ENCODE results near the gene LYZL4. TPM values are rescaled to one million over a fixed set of nuclear protein-coding genes. Genes with fewer than 3 reads are reported as not detected.

LYZL4 gene
- total and polyA plus RNA-seq, 2 of the 4 experiments (the other 2 are of a cell fraction) = not detected

GRCh38 chr3:42369832-42370231 is 40.6 kb downstream of the LYZL4 start:
- in situ Hi-C loops (cut with MboI; ENCODE audit: low sequenced_read_pairs) (no loop called here), dilution Hi-C loops (cut with HindIII; ENCODE audit: low sequenced_read_pairs, unreplicated experiment) (no loop called here), intact Hi-C loops (cut with micrococcal nuclease) (no loop called here)
- Histone ChIP-seq H2BK5ac (ENCODE audit: low read depth, low read length, poor library complexity, severe bottlenecking) (no peak overlapping the region), H3K79me1 (ENCODE audit: low read depth in 1 of 2, low read length in 2 of 2) (no peaks in the 10 kb centered on the region), H3K27ac (ENCODE audit: insufficient read depth, low read length) (no peak overlapping the region), H3K23ac (ENCODE audit: low read depth, low read length) (no peak overlapping the region), H3K14ac (replicated peaks; ENCODE audit: low read depth, low read length) (no peak overlapping the region), H3K4me3 (ENCODE audit: insufficient read depth, low read depth, low read length) (no peak overlapping the region), H4K8ac (ENCODE audit: low read depth in 2 of 2, low read length in 2 of 2) (no peak overlapping the region), H4K20me1 (ENCODE audit: insufficient read depth, low read length) (no peaks in the 10 kb centered on the region), H4K91ac (ENCODE audit: insufficient read depth, low read depth, low read length) (no peak overlapping the region), H2AFZ (replicated peaks; ENCODE audit: low read length, poor library complexity) (no peak overlapping the region), H2AK5ac (ENCODE audit: low read depth, low read length) (no peak overlapping the region), H2BK120ac (ENCODE audit: low read depth, low read length) (no peak overlapping the region), H3K56ac (ENCODE audit: extremely low read depth, insufficient read depth, low read length) (no peak overlapping the region), H3K9ac (ENCODE audit: low read depth, low read length) (no peak overlapping the region), H3K9me1 (ENCODE audit: insufficient read depth, low read length) (no peaks in the 10 kb centered on the region), H3K36me3 (ENCODE audit: control insufficient read depth, insufficient read depth, low read length) (no peaks in the 10 kb centered on the region), H2BK20ac (ENCODE audit: low read depth, low read length) (no peak overlapping the region), H3K4me2 (ENCODE audit: low read depth, low read length) (no peak overlapping the region), H3K27me3 (ENCODE audit: control insufficient read depth, insufficient read depth, low read length) (no peaks in the 10 kb centered on the region), H3K9me3 (ENCODE audit: control insufficient read depth, insufficient read depth, low read length) (0 out of 2 replicates have a peak, but pooled peaks cover 2% of the 10 kb centered on the region), H2AK9ac (replicated peaks; ENCODE audit: low read depth, low read length, poor library complexity) (no peak overlapping the region), H3K18ac (ENCODE audit: low read depth, low read length) (no peak overlapping the region), H2BK15ac (ENCODE audit: low read depth, low read length) (no peak overlapping the region), H4K5ac (ENCODE audit: low read depth, low read length) (no peak overlapping the region), H3K4me1 (ENCODE audit: control insufficient read depth, insufficient read depth, low read length) (no peaks in the 10 kb centered on the region), H3K4ac (ENCODE audit: low read depth, low read length) (no peak overlapping the region)
- WGBS, 2 experiments (ENCODE audit: extremely low coverage in 2 of 2, insufficient read length in 1 of 2) = no CpG with 5 or more reads among the region's 4 CpGs
- POLR2A ChIA-PET (ENCODE audit: unreplicated experiment) = no interaction called here
- ATAC-seq (ENCODE audit: low read depth) = no peak
- no TSS peak for BruUV-seq (replicated peaks)
- TF ChIP-seq RCOR1 (IDR thresholded peaks at IDR 0.05; ENCODE audit: insufficient replicate concordance, low read length) (no peak), POLR2A (IDR thresholded peaks at IDR 0.05; ENCODE audit: low read depth, low read length) (no peak), MAZ (IDR thresholded peaks at IDR 0.05; ENCODE audit: borderline replicate concordance, low read depth, low read length) (no peak), MXI1 (IDR thresholded peaks at IDR 0.05; ENCODE audit: borderline replicate concordance, low read depth, low read length) (no peak), MAFK (IDR thresholded peaks at IDR 0.05; ENCODE audit: low read depth, low read length) (no peak), CHD1 (IDR thresholded peaks at IDR 0.05; ENCODE audit: low read depth, low read length) (no peak), SMC3 (IDR thresholded peaks at IDR 0.05; ENCODE audit: low read depth, low read length) (no peak), NFE2L2 (IDR thresholded peaks at IDR 0.05; ENCODE audit: low read depth, low read length) (no peak), CEBPB (IDR thresholded peaks at IDR 0.05; ENCODE audit: low read depth, low read length) (no peak), FOS (IDR thresholded peaks at IDR 0.05; ENCODE audit: low read depth, low read length) (no peak)
- TF ChIP-seq, protein P1, sequence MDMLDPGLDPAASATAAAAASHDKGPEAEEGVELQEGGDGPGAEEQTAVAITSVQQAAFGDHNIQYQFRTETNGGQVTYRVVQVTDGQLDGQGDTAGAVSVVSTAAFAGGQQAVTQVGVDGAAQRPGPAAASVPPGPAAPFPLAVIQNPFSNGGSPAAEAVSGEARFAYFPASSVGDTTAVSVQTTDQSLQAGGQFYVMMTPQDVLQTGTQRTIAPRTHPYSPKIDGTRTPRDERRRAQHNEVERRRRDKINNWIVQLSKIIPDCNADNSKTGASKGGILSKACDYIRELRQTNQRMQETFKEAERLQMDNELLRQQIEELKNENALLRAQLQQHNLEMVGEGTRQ (IDR thresholded peaks at IDR 0.05; ENCODE audit: low read depth, low read length) = no peak
- TF ChIP-seq, protein P2, sequence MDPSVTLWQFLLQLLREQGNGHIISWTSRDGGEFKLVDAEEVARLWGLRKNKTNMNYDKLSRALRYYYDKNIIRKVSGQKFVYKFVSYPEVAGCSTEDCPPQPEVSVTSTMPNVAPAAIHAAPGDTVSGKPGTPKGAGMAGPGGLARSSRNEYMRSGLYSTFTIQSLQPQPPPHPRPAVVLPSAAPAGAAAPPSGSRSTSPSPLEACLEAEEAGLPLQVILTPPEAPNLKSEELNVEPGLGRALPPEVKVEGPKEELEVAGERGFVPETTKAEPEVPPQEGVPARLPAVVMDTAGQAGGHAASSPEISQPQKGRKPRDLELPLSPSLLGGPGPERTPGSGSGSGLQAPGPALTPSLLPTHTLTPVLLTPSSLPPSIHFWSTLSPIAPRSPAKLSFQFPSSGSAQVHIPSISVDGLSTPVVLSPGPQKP (IDR thresholded peaks at IDR 0.05; ENCODE audit: borderline replicate concordance, low read depth, low read length) = no peak
- TF ChIP-seq, protein P3, sequence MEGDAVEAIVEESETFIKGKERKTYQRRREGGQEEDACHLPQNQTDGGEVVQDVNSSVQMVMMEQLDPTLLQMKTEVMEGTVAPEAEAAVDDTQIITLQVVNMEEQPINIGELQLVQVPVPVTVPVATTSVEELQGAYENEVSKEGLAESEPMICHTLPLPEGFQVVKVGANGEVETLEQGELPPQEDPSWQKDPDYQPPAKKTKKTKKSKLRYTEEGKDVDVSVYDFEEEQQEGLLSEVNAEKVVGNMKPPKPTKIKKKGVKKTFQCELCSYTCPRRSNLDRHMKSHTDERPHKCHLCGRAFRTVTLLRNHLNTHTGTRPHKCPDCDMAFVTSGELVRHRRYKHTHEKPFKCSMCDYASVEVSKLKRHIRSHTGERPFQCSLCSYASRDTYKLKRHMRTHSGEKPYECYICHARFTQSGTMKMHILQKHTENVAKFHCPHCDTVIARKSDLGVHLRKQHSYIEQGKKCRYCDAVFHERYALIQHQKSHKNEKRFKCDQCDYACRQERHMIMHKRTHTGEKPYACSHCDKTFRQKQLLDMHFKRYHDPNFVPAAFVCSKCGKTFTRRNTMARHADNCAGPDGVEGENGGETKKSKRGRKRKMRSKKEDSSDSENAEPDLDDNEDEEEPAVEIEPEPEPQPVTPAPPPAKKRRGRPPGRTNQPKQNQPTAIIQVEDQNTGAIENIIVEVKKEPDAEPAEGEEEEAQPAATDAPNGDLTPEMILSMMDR (conservative IDR thresholded peaks at IDR 0.05; ENCODE audit: low read depth, low read length) = no peak
- no peak for DNase-seq
- CTCF ChIA-PET = no interaction called here

Data from IMR-90 (cell line).